Middle frontal gyrus (tissue), 1 donor: ENCODE results near the gene APBB2.
"Not testable (repeated sequence)": the region's sequence is repeated elsewhere in the genome, so short reads cannot be mapped to it uniquely, and the experiment has no call there.

Source experiments
- DNase-seq: peaks from one replicate; pipeline ENCODE4 v3.0.0-alpha.2; 2015; ENCODE audit warnings: low spot score; ENCODE audit errors: extremely low spot score

The APBB2 gene

GRCh38 chr4:40949358-40950100 lies 264.8 kb downstream of the APBB2 start:
- no peak for DNase-seq

GRCh38 chr4:40948014-40948413 lies 266.3 kb downstream of the APBB2 start:
- no peak for DNase-seq

- no peak for DNase-seq
Measured at GRCh38 chr4:40946652-40947051, 267.7 kb downstream of the APBB2 start.

- DNase-seq = no peak
Measured at GRCh38 chr4:40940756-40941155, 273.6 kb downstream of the APBB2 start.

GRCh38 chr4:40940317-40940741 lies 274.0 kb downstream of the APBB2 start:
- no peak for DNase-seq

- DNase-seq = no peak
Measured at GRCh38 chr4:40939856-40940255, 274.5 kb downstream of the APBB2 start.

GRCh38 chr4:40938337-40938736 lies 276.0 kb downstream of the APBB2 start:
- DNase-seq = no peak

GRCh38 chr4:40937140-40937725 lies 277.1 kb downstream of the APBB2 start:
- no peak for DNase-seq

GRCh38 chr4:40934676-40935075 lies 279.7 kb downstream of the APBB2 start:
- no peak for DNase-seq

GRCh38 chr4:40933272-40934053 lies 280.9 kb downstream of the APBB2 start:
- DNase-seq = peak; percentile 46

- no peak for DNase-seq
Measured at GRCh38 chr4:40931841-40932240, 282.5 kb downstream of the APBB2 start.

- no peak for DNase-seq
Measured at GRCh38 chr4:40931238-40931637, 283.1 kb downstream of the APBB2 start.

GRCh38 chr4:40927074-40927473 lies 287.3 kb downstream of the APBB2 start:
- no peak for DNase-seq

GRCh38 chr4:40924793-40925117 lies 289.6 kb downstream of the APBB2 start:
- DNase-seq = no peak

- DNase-seq = no peak
Measured at GRCh38 chr4:40924096-40924792, 290.1 kb downstream of the APBB2 start.

- DNase-seq = peak; percentile 24
Measured at GRCh38 chr4:40923316-40924095, 290.8 kb downstream of the APBB2 start.

GRCh38 chr4:40919976-40920375 lies 294.4 kb downstream of the APBB2 start:
- not testable (repeated sequence) for DNase-seq

GRCh38 chr4:40918330-40918729 lies 296.0 kb downstream of the APBB2 start:
- no peak for DNase-seq

- DNase-seq = no peak
Measured at GRCh38 chr4:40916880-40917279, 297.5 kb downstream of the APBB2 start.

GRCh38 chr4:40916218-40916555 lies 298.2 kb downstream of the APBB2 start:
- DNase-seq = no peak
